ENCODE results near the gene SH3YL1.

GRCh38 chr2:180311-180710 lies 83.5 kb downstream of the SH3YL1 start:
- TF ChIP-seq, protein P1, sequence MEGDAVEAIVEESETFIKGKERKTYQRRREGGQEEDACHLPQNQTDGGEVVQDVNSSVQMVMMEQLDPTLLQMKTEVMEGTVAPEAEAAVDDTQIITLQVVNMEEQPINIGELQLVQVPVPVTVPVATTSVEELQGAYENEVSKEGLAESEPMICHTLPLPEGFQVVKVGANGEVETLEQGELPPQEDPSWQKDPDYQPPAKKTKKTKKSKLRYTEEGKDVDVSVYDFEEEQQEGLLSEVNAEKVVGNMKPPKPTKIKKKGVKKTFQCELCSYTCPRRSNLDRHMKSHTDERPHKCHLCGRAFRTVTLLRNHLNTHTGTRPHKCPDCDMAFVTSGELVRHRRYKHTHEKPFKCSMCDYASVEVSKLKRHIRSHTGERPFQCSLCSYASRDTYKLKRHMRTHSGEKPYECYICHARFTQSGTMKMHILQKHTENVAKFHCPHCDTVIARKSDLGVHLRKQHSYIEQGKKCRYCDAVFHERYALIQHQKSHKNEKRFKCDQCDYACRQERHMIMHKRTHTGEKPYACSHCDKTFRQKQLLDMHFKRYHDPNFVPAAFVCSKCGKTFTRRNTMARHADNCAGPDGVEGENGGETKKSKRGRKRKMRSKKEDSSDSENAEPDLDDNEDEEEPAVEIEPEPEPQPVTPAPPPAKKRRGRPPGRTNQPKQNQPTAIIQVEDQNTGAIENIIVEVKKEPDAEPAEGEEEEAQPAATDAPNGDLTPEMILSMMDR (IDR thresholded peaks at IDR 0.05; ENCODE audit: insufficient read depth, low read depth, low read length) = no peak
- TF ChIP-seq EZH2 (IDR thresholded peaks at IDR 0.05; ENCODE audit: insufficient read depth, low read length) = no peak
